Thymus (tissue), 2 donors: ENCODE results near the gene TTC34. TPM values are rescaled to one million over a fixed set of nuclear protein-coding genes. Genes with fewer than 3 reads are reported as not detected.

Source experiments
- polyA plus RNA-seq: library from polyadenylated mRNA; stranded (reverse); fragments of 200-250 nt; gene quantifications from one replicate; pipeline ENCODE4 v1.2.3, GENCODE V29; 2013
- total RNA-seq: library from RNA; stranded (reverse); fragments of 120-200 nt; gene quantifications from one replicate; pipeline ENCODE4 v1.2.4, GENCODE V29; 2013
- donor health status: healthy.

Gene TTC34
- total and polyA plus RNA-seq, 2 donors, result 0.09 to 0.34 TPM

Other genes starting within 250 kb of the TTC34 start
- 72.4 TPM for gene TNFRSF14, start 245.3 kb downstream of the TTC34 start, total RNA-seq
- 233 TPM for gene TNFRSF14, start 245.3 kb downstream of the TTC34 start, polyA plus RNA-seq
- 11.8 TPM for gene PRXL2B, start 214.9 kb downstream of the TTC34 start, total RNA-seq
- gene PRXL2B, start 214.9 kb downstream of the TTC34 start, polyA plus RNA-seq, result 12.3 TPM
- 0.33 TPM for gene MMEL1, start 168.7 kb downstream of the TTC34 start, total RNA-seq
- gene MMEL1, start 168.7 kb downstream of the TTC34 start, polyA plus RNA-seq, result 1.8 TPM
- not detected for gene ACTRT2, start 219.8 kb upstream of the TTC34 start, total RNA-seq
- not detected for gene ACTRT2, start 219.8 kb upstream of the TTC34 start, polyA plus RNA-seq